HG02571 (cell line): ENCODE measurements around the gene ZNF33A.
"Not testable (repeated sequence)": the region's sequence is repeated elsewhere in the genome, so short reads cannot be mapped to it uniquely, and the experiment has no call there.

Source experiments
- ATAC-seq: cut with Tn5 transposase; IDR thresholded peaks from one replicate; pipeline ENCODE4 v1.9.1; 2021; ENCODE audit warnings: mild to moderate bottlenecking, moderate library complexity; ENCODE audit not compliant: unreplicated experiment

Gene ZNF33A

GRCh38 chr10:38010119-38010903 lies at the start of gene ZNF33A:
Gene ZNF33A, plus strand, starts transcription at chr10:38010675. Its CDS starts 1,667 bp downstream, at chr10:38012342.
- ATAC-seq, result peak; percentile 88

GRCh38 chr10:37965006-37965405 lies 45.5 kb upstream of the ZNF33A start:
- no peak for ATAC-seq

GRCh38 chr10:37972396-37972795 lies 38.1 kb upstream of the ZNF33A start:
- ATAC-seq, result no peak

- no peak for ATAC-seq
These were observed 35.0 kb upstream of the ZNF33A start for GRCh38 chr10:37975401-37975991.

- ATAC-seq, result peak; percentile 96
These were observed 34.2 kb upstream of the ZNF33A start, which contains the start of gene ZNF25 for GRCh38 chr10:37976091-37976879. Gene ZNF25, minus strand, starts transcription at chr10:37976647. Its CDS starts 4,925 bp downstream, at chr10:37971722.

GRCh38 chr10:37976880-37977203 lies 33.6 kb upstream of the ZNF33A start:
- no peak for ATAC-seq

GRCh38 chr10:37991655-37992054 lies 18.8 kb upstream of the ZNF33A start:
- no peak for ATAC-seq

GRCh38 chr10:37992083-37992482 lies 18.4 kb upstream of the ZNF33A start:
- no peak for ATAC-seq

- not testable (repeated sequence) for ATAC-seq
These were observed 11.6 kb upstream of the ZNF33A start for GRCh38 chr10:37998920-37999319.

- not testable (repeated sequence) for ATAC-seq
These were observed 10.0 kb upstream of the ZNF33A start for GRCh38 chr10:38000474-38000873.

- no peak for ATAC-seq
These were observed 7.4 kb upstream of the ZNF33A start for GRCh38 chr10:38003026-38003425.

GRCh38 chr10:38003588-38003987 lies 6.9 kb upstream of the ZNF33A start:
- ATAC-seq, result no peak

- no peak for ATAC-seq
These were observed 2.9 kb upstream of the ZNF33A start for GRCh38 chr10:38007551-38007950.

- ATAC-seq, result no peak
These were observed 2.5 kb upstream of the ZNF33A start for GRCh38 chr10:38007991-38008390.

- no peak for ATAC-seq
These were observed 5.9 kb downstream of the ZNF33A start for GRCh38 chr10:38016354-38016753.

GRCh38 chr10:38019124-38019523 lies 8.6 kb downstream of the ZNF33A start:
- ATAC-seq, result not testable (repeated sequence)

GRCh38 chr10:38025283-38025682 lies 14.8 kb downstream of the ZNF33A start:
- peak; percentile 86 for ATAC-seq

GRCh38 chr10:38027986-38028385 lies 17.5 kb downstream of the ZNF33A start:
- no peak for ATAC-seq

- no peak for ATAC-seq
These were observed 22.4 kb downstream of the ZNF33A start for GRCh38 chr10:38032886-38033285.

GRCh38 chr10:38038107-38038931 lies 27.8 kb downstream of the ZNF33A start:
- peak; percentile 86 for ATAC-seq

GRCh38 chr10:38038932-38039245 lies 28.4 kb downstream of the ZNF33A start:
- peak; percentile 21 for ATAC-seq
